Measurements from ENCODE around the gene NAA40. TPM values are rescaled to one million over a fixed set of nuclear protein-coding genes. Genes with fewer than 3 reads are reported as not detected.

The NAA40 gene
- polyA plus RNA-seq, 1 donor from 2014 or later = 66.7 TPM

- H3K9me3 ChIP-seq (ENCODE audit: low read length) = no peaks in the 10 kb centered on the region
- H2AFZ ChIP-seq (ENCODE audit: low read depth, low read length) = no peak overlapping the region
- H3K9me2 ChIP-seq (ENCODE audit: insufficient read depth, low read length) = no peaks in the 10 kb centered on the region
- TF ChIP-seq RAD21 (conservative IDR thresholded peaks at IDR 0.05) = no peak
- TF ChIP-seq EZH2 (IDR thresholded peaks at IDR 0.05; ENCODE audit: borderline replicate concordance, insufficient read depth, low read length, poor library complexity, severe bottlenecking) = no peak
- no peak for TF ChIP-seq REST (IDR thresholded peaks at IDR 0.05; ENCODE audit: borderline replicate concordance)
- TF ChIP-seq MXI1 (conservative IDR thresholded peaks at IDR 0.05; ENCODE audit: poor library complexity, severe bottlenecking) = no peak
- TF ChIP-seq EP300 (conservative IDR thresholded peaks at IDR 0.05; ENCODE audit: poor library complexity, severe bottlenecking) = no peak
- TF ChIP-seq CTCF (IDR thresholded peaks at IDR 0.05; ENCODE audit: poor library complexity, severe bottlenecking) = no peak
- no peak for TF ChIP-seq POLR2AphosphoS5 (IDR thresholded peaks at IDR 0.05)
- TF ChIP-seq TAF1 (IDR thresholded peaks at IDR 0.05; ENCODE audit: low read depth) = no peak
- no peak for TF ChIP-seq SMC3 (conservative IDR thresholded peaks at IDR 0.05; ENCODE audit: poor library complexity)
- H3K27me3 ChIP-seq (ENCODE audit: insufficient read depth, low read depth, low read length) = no peaks in the 10 kb centered on the region
- H3K36me3 ChIP-seq (ENCODE audit: insufficient read depth, low read length) = no peaks in the 10 kb centered on the region
- no peaks in the 10 kb centered on the region for H3K79me2 ChIP-seq (replicated peaks; ENCODE audit: insufficient read depth, low read length)
- H3K9ac ChIP-seq (ENCODE audit: low read length) = no peak overlapping the region
- no peaks in the 10 kb centered on the region for H3F3A ChIP-seq (ENCODE audit: insufficient read depth, low read length, poor library complexity, severe bottlenecking)
- no peaks in the 10 kb centered on the region for H4K20me1 ChIP-seq (ENCODE audit: insufficient read depth)
- no peak overlapping the region for H3K4me2 ChIP-seq (ENCODE audit: low read length)
- H3K4me3 ChIP-seq (ENCODE audit: low read length) = no peak overlapping the region
- H3K27ac ChIP-seq (ENCODE audit: low read length) = no peak overlapping the region
Measured at GRCh38 chr11:63903884-63904283, 34.9 kb upstream of the NAA40 start.

- Histone ChIP-seq H4K20me1 (ENCODE audit: insufficient read depth) (no peaks in the 10 kb centered on the region), H3K27me3 (ENCODE audit: insufficient read depth, low read depth, low read length) (no peaks in the 10 kb centered on the region), H3K9me3 (ENCODE audit: low read length) (no peaks in the 10 kb centered on the region), H3K27ac (ENCODE audit: low read length) (no peak overlapping the region), H3K9ac (ENCODE audit: low read length) (no peak overlapping the region), H3K79me2 (replicated peaks; ENCODE audit: insufficient read depth, low read length) (no peaks in the 10 kb centered on the region), H3K4me2 (ENCODE audit: low read length) (no peak overlapping the region), H3K36me3 (ENCODE audit: insufficient read depth, low read length) (no peaks in the 10 kb centered on the region), H3K9me2 (ENCODE audit: insufficient read depth, low read length) (no peaks in the 10 kb centered on the region), H3F3A (ENCODE audit: insufficient read depth, low read length, poor library complexity, severe bottlenecking) (no peaks in the 10 kb centered on the region), H3K4me3 (ENCODE audit: low read length) (no peak overlapping the region), H2AFZ (ENCODE audit: low read depth, low read length) (no peak overlapping the region)
- TF ChIP-seq MXI1 (conservative IDR thresholded peaks at IDR 0.05; ENCODE audit: poor library complexity, severe bottlenecking) (no peak), TAF1 (IDR thresholded peaks at IDR 0.05; ENCODE audit: low read depth) (no peak), EZH2 (IDR thresholded peaks at IDR 0.05; ENCODE audit: borderline replicate concordance, insufficient read depth, low read length, poor library complexity, severe bottlenecking) (no peak), REST (IDR thresholded peaks at IDR 0.05; ENCODE audit: borderline replicate concordance) (no peak), EP300 (conservative IDR thresholded peaks at IDR 0.05; ENCODE audit: poor library complexity, severe bottlenecking) (no peak)
Measured at GRCh38 chr11:63904743-63905142, 34.1 kb upstream of the NAA40 start.
